HK-2 (cell line): Measurements from ENCODE around the gene DHX30.
A peak's percentile ranks its signal among the peaks of the same experiment; 100 is the strongest.
"Not testable (repeated sequence)": the region's sequence is repeated elsewhere in the genome, so short reads cannot be mapped to it uniquely, and the experiment has no call there.

Experiments used
- DNase-seq: peaks from one replicate; pipeline ENCODE4 v3.0.0-alpha.2; 2018; ENCODE audit not compliant: unreplicated experiment

The DHX30 gene

DNA sequence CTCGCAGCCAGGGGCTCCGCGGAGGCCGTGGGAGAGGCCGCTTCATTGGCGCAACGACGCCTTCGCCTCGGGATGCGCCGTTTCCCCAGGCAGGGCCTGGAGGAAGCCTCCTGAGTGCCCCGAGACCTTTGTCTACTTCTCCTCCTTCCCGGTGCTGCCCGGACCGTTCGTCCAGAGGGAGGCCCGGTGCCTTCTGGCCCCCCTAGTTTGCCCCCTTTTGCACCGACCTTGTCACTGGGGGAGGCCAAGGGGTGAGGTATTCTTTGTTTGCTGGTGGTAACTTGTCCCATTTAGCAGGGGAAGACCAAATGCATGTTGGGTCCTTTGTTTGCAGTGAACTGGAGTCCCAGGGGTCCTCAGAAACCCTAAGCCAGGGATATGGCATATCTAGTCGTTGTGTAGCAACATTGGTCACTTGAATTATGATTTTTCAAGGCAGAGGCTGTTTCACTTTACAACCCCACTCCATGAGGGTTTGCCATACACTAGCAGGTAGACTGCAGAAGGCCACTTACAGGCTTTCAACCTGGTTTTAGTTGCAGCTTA, 615 bp downstream of the DHX30 start:
- DNase-seq, result no peak

DNA sequence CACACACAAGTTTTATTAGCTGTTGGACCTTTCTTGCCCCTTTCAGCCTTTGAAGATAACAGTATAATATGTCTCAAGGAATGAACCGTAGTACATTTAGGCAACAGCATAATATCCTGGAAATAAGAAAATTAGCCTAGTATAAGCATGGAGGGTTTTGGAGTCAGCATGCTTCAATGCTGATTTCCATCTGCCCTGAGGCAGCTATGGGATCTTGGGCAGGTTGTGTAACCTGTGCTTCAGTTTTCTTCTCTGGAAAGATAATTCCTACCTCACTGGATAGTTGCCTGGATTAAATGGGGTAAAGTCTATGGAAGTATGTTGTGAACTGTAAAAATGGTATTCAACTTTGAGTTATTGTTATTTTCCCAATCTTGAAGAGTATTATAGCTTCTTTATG, 1.6 kb downstream of the DHX30 start:
- no peak for DNase-seq

DNA sequence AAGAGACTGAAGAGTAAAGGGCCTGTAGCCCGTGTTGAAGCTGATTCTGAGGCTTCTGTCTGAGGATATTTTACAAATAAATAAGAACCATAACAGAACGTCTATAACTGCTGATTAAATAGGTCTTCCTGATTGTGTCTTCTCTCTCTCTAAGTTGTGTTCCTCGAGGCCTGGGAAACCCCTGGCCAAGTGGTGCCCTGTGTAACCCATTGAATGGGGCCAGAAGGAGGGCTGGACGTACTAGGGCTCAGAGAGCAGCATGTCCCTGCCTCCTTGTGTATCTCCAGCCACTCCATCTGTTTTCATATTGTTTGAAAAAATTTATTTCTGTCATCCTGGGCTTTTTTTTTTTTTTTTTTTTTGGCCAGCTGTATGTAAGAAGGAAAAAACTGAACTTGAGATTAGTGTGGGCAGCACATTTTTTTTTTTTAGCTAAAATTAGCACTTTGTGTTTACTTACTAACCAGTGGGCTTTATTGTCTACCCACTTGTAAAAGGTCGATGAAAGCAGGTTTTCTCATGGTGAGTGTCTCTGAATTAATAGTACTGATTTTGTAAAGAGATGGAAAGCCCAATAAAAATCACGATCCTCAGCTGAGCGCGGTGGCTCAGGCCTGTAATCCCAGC, 10.7 kb downstream of the DHX30 start:
- no peak for DNase-seq

DNA sequence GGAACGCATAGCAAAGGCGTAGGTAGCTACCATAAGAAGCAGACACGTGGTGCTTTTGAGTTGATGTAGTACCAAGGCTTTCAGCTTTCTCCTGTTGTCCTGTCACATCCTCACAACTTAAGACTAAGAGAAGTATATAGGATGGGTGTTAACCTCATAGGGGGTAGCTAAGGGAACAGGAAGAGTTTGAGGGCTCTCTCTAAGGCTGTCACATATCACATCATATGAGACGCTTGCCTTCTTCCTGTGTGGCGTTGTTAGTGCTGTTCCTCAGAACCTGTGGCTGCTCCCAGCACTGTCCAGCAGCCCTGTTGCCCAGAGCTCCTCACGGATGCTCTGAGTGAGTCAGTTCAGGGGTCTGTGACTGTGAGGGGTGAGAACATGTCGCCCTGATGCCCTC, 14.7 kb downstream of the DHX30 start:
- no peak for DNase-seq

DNA sequence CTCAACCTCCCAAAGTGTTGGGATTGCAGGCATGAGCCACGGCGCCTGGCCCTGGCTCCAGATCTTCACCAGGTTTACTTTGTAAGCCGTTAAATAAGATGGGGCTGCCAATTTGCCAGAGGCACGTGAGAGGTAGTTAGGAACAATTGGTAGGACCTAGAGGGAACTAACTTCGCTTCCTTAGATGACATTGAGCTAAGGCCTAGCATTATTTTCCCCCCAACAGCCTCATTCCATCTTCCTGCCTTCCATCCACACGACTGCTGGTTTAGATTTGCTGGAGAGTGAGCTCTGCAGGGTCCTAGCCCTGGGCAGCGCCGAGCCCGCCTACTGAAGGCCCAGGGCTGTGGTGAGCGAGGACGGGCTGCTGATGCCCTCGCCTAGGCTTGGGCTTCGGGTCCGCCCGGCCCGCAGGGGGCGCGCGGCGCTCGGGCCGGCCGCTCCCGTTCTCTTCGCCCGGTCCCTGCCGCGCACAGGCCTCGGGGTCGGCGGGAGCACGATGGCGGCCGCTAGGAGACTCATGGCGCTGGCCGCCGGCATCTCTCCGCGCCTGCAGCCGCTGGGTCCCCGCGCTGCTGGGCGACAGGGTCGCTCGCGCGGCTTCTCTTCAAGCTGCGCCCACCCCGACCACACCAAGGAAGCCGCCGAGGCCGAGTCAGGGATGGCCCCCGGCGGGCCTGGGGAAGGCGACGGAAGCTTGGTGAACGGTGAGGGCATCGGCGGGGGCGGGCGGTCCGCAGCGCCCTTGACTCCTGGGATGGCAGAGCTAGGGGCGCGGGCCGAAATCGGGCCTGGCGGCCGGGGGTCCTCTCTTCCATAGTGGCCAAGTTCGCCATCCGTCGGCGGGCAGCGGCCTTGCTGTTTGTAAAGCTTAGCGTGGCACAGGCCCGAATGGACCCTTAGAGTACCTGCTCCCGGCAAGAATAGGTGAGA, 21.9 kb downstream of the DHX30 start:
- DNase-seq, result peak; percentile 78

DNA sequence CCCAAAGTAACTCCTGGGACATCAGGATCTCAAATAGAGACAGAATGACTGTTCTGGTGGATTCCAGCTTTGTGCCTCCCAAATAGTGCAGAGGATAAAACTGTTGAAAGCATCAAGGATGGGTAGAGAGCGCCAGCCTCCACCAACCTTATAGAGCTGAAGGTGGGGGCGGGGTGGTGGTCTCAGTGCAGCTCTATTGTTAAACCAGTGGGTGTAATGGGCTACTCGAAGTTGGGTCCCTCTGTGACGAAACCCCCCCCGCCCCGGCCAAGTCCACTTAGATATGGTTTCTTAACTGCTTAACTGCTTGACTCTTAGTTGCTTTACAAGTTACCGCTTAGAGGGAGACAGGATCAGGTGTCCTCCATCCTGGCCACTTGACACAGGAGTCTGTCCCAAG, 22.7 kb downstream of the DHX30 start:
- DNase-seq, result no peak

DNA sequence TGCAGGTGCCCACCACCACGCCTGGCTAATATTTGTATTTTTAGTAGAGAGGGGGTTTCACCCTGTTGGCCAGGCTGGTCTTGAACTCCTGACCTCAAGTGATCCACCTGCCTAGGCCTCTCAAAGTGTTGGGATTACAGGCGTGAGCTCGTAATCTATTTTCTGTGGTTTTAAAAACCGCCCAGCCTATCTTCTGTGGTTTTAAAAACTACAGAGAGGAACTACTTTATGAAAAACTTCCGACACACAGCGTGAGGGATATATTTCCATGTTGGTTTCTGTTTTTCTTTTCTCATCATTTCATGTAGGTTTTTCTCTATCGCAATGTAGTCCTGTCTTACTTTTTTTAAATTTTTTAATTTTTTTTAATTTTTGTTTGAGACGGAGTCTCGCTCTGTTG, 26.5 kb downstream of the DHX30 start:
- not testable (repeated sequence) for DNase-seq

DNA sequence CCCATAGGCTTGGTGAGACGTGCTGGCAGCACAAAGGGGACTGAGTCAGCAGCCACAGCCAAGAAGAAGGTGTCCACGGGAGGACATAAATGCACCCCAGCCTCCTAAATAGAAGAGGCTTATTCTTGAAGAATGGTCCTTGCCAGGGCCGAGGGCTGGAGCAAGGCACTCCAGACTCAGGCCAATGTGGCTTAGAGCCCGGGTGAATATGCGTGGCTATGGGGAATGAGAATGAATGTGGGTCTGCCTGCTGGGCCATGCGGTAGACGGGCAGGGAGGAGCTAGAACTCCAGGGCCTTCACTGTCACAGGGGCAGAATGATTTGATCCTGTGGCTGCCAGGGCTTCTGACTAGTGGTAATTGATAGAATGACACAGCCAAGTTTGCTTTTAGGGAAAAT, 34.0 kb downstream of the DHX30 start:
- no peak for DNase-seq

DNA sequence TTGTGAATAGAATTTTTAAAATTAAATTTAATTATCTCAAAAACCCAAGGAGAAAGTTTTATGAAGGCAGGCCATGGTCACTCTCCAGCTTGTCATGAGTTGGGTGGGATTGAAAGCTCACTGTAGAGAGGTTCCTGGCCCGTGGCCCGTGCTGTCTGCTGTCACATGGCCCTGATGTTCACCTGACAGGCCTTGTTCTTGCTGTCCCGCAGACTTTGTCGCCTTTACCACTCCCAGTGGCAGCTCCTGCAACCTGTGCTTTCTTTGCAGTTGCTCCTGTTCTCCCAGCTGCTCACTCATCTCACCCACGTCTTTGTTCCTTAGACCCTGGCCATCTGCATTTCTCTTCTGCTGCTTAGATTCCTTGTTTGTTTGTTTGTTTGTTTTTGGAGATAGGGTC, 35.6 kb downstream of the DHX30 start:
- no peak for DNase-seq

DNA sequence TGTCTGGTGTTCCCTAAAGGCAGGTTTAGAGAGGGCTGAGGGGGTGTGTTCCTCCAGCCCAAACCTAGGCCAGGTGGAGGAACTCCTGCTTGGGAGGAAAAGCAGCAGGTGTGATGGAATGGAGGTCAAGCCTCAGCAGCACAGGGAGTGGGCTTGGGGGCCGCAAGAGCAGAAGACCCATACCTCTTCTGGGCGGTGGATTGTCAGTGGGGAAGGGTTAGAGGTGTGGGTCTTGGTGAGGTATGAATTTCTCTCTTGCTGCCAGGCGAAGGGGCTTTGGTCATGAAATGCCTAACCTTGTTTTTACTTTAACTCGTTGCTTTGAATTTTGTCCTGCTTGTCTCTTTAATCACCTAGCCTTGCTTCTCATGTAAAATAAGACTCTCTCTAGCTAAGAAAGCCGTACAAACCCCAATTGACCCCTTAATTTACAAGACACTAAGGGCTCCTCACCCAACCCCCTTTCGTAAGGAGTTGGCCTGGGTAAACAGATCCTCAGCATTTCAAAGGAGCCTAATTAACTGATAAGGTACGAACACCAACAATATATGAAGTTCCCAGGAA, 38.9 kb downstream of the DHX30 start:
- DNase-seq, result no peak

DNA sequence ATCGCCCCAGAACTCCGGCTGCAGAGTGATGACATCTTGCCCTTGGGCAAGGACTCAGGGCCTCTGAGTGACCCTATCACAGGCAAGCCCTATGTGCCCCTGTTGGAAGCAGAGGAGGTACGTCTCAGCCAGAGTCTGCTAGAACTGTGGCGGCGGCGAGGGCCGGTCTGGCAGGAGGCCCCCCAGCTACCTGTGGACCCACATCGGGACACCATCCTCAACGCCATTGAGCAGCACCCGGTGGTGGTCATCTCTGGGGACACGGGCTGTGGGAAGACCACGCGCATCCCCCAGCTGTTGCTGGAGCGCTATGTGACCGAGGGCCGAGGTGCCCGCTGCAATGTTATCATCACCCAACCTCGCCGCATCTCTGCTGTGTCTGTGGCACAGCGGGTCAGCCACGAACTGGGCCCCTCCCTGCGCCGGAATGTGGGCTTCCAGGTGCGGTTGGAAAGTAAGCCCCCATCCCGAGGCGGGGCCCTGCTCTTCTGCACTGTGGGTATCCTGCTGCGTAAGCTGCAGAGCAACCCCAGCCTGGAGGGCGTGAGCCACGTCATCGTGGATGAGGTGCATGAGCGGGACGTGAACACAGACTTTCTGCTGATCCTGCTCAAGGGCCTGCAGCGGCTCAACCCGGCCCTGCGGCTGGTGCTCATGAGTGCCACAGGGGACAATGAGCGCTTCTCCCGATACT, 43.4 kb downstream of the DHX30 start:
- DNase-seq, result no peak

DNA sequence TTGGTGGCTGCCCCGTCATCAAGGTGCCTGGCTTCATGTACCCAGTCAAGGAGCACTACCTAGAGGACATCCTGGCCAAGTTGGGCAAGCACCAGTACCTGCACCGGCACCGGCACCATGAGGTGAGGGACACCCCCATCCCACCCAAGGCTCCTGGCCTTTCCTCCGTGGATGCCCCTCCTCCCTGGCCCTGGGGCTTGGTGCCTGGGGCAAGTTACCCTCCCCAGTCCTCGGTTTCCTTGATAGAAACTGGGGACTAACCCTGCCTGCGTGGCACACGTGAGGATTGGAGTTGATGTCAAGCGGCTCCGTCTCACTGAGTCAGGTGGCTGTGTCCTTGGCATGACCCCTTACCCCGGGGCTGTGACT, 43.9 kb downstream of the DHX30 start:
- DNase-seq, result no peak

DNA sequence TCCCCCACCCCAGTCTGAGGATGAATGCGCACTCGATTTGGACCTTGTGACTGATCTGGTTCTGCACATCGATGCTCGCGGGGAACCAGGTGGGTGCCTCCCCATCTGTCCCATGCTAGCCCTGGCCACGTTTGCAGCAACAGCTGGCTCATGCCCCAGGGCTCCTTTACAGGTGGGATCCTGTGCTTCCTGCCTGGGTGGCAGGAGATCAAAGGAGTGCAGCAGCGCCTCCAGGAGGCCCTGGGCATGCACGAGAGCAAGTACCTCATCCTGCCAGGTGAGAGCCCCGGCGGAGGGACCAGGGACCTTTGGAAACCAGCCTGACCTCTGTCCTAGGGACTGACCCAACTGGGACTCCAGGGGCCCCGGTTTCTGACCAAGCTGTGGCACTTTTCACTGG, 44.3 kb downstream of the DHX30 start:
- no peak for DNase-seq

DNA sequence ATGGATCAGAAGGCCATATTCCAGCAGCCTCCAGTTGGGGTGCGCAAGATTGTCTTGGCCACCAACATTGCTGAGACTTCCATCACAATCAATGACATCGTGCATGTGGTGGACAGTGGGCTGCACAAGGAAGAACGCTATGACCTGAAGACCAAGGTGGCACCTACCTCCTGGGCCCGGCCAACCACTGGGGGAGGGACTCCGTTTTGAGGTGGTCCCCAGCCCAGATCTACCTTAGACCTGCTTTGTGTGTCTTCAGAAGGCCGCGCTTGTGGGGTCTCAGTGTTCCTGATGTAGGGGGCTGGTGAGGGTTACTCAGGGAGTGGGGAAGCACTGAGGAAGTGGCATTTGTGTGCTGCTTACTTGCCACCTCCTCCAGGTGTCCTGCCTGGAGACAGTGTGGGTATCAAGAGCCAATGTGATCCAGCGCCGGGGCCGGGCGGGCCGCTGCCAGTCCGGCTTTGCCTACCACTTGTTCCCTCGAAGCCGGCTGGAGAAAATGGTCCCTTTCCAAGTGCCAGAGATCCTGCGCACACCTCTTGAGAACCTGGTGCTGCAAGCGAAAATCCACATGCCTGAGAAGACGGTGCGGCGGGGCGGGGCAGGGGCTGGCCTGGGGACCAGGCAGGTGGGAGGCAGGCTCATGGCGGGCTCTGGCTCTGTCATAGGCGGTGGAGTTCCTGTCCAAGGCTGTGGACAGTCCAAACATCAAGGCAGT, 45.0 kb downstream of the DHX30 start:
- no peak for DNase-seq

DNA sequence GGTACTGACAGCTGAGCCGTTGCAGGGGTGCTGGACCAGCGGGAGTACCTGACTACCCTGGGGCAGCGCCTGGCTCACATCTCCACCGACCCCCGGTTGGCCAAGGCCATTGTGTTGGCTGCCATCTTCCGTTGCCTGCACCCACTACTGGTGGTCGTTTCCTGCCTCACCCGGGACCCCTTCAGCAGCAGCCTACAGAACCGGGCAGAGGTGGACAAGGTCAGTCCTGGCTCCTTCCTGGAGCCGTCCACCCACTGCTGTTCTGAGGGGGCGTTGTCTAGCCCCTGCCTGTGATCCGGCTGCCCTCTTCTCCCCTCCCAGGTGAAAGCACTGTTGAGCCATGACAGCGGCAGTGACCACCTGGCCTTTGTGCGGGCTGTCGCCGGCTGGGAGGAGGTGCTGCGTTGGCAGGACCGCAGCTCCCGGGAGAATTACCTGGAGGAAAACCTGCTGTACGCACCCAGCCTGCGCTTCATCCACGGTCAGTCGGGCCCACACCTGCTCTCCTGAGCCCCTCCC, 45.7 kb downstream of the DHX30 start:
- DNase-seq, result no peak

DNA sequence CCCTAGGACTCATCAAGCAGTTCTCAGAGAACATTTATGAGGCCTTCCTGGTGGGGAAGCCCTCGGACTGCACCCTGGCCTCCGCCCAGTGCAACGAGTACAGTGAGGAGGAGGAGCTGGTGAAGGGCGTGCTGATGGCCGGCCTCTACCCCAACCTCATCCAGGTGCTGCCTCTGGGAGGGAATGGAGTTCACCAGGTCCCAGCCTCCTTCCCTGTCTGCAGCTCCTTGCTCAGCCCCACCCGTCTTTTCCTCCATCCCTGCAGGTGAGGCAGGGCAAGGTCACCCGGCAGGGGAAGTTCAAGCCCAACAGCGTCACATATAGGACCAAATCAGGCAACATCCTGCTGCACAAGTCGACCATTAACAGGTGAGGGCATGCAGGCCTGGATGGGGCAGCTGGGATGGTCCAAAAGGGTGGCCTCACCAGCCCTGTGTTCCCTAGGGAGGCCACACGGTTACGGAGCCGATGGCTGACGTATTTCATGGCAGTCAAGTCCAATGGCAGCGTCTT, 46.3 kb downstream of the DHX30 start:
- no peak for DNase-seq

DNA sequence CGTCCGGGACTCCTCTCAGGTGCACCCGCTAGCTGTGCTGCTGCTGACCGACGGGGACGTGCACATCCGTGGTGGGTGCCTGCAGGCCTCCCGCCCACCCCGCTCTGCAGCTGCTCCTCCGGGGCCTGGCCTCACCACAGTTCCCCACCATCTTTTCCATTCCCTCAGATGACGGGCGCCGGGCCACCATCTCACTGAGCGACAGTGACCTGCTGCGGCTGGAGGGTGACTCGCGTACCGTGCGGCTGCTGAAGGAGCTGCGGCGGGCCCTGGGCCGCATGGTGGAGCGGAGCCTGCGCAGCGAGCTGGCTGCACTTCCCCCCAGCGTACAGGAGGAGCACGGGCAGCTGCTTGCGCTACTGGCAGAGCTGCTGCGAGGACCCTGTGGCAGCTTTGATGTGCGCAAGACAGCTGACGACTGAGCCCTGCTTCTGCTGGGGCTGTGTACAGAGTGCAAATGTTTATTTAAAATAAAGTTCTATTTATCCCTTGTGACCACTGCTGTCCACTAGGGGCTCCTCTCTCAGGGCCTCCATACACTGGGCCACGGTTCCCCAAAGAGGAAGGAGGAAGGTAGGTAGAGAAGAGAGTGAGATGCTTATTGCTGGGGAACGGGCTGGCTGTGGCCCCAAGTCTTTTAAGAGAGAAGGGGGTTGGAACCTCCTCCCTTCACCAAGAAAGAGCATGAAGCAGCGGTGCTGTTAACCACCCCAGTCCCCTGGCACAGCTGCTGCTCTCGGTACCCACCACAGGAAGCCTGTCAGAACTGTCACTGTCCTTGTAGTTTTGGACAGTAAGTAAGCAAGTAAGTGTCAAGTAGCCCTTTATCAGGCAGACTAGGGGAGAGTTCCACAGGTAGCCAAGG, 47.0 kb downstream of the DHX30 start:
- no peak for DNase-seq

DNA sequence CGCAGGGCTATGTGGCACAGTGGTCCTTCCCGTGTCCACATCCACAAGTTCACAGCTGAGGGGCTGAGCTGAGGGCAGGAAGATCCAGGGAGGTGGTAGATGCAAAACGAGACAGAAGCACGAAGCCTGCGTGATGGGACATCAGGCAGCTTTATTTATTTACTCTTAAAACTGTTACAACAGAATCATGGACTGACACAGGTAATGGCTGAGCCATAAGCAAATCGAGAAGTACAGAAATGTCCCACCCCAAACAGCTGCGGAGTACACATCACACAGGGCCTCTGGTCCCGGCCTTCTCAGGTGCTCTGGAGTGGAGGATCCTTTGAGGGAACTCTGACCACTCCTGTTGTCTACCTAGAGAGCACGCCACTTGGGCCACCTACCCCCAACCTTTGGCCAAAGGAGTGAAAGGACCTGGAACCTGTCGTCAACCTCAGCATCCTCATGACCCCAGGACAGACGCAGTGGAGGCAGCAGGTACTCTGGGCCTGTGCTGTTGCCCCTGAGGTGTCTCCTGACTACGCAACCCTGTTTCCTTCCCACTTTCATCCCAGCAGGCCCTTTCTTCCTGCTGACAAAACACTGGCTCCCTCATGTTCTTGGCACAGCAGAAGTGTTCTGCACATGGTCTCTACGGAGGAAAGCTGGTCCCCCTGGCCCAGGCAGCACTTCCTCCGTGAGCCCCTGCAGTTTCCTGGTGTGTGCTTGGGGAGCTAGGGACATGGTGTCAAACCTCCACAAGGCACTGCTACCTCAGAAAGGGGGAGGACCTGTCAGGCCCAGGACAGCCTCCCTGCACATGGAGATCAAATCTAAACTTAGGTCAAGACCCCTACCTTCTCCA, 47.8 kb downstream of the DHX30 start:
- no peak for DNase-seq
